Esophagus squamous epithelium (tissue), 5 donors: ENCODE results near the gene FIP1L1. TPM values are rescaled to one million over a fixed set of nuclear protein-coding genes. Genes with fewer than 3 reads are reported as not detected.
"Not testable (repeated sequence)": the region's sequence is repeated elsewhere in the genome, so short reads cannot be mapped to it uniquely, and the experiment has no call there.

Experiments
- DNase-seq: peaks from one replicate; lab custom pipeline; 2025; lab: John Stamatoyannopoulos, UW
- H3K27ac ChIP-seq, 4 donors: fragments of 200-600 bp; sonication (generic); one replicate each; pipeline ENCODE4 v1.5.1; 2016 to 2019; ENCODE audit warnings: mild to moderate bottlenecking in 1 of 4
- H3K27me3 ChIP-seq, 4 donors: fragments of 200-600 bp; sonication (generic); 1 replicate in 3 of 4; 2 replicates in 1 of 4; pipeline versions ENCODE4 v1.5.1 to v1.6.0; 2017 to 2021; ENCODE audit warnings: antibody characterized with exemption in 1 of 4
- H3K36me3 ChIP-seq, 3 donors: fragments of 200-600 bp; sonication (generic); one replicate each; pipeline ENCODE4 v1.5.1; 2016 to 2019
- H3K4me1 ChIP-seq, 3 donors: fragments of 200-600 bp; sonication (generic); one replicate each; pipeline ENCODE4 v1.5.1; 2017 to 2019
- H3K4me3 ChIP-seq, 4 donors: fragments of 200-600 bp; sonication (generic); 1 replicate in 3 of 4; 2 replicates in 1 of 4; pipeline ENCODE4 v1.5.1; 2016 to 2019; ENCODE audit warnings: mild to moderate bottlenecking in 2 of 4, moderate library complexity in 1 of 4
- H3K9me3 ChIP-seq, 3 donors: fragments of 200-600 bp; sonication (generic); one replicate each; pipeline ENCODE4 v1.5.1; 2016 to 2019
- POLR2A ChIP-seq, 4 donors: fragments of 450-650 bp; IDR thresholded peaks; one replicate each; pipeline ENCODE4 v1.6.1; 2017; ENCODE audit warnings: antibody characterized with exemption in 4 of 4, mild to moderate bottlenecking in 4 of 4, moderate library complexity in 3 of 4
- WGBS, 2 donors: methylation state at CpG; one replicate each; pipeline ENCODE4 v1.1.5; 2018; 5-methylcytosine and 5-hydroxymethylcytosine counted together
- intact Hi-C: fragments of 100-400 bp; cut with DNase I; formaldehyde crosslinking; loops from one replicate; pipeline ENCODE4 v1.15.0; 2022
- total RNA-seq, 4 donors: library from RNA; depleted of rRNA; stranded (reverse); fragments of >200 nt; gene quantifications; one replicate each; pipeline ENCODE4 v1.1.0, GENCODE V29; 2016
- TF ChIP-seq, protein P1 (sequence below), 6 experiments: fragments of 450-650 bp in 4 of 6; fragments of 200-600 bp in 2 of 6; sonication (generic) in 2 of 6; IDR thresholded peaks; one replicate each; pipeline ENCODE4 v1.5.1; 2016 to 2019; ENCODE audit warnings: antibody characterized with exemption in 6 of 6, mild to moderate bottlenecking in 4 of 6, moderate library complexity in 4 of 6
- donor health status: DM: yes; HTN: yes; CAD: no.

FIP1L1 gene
- total RNA-seq, 4 donors from 2014 or later = 24.8 to 46.0 (median 32.9) TPM

DNA sequence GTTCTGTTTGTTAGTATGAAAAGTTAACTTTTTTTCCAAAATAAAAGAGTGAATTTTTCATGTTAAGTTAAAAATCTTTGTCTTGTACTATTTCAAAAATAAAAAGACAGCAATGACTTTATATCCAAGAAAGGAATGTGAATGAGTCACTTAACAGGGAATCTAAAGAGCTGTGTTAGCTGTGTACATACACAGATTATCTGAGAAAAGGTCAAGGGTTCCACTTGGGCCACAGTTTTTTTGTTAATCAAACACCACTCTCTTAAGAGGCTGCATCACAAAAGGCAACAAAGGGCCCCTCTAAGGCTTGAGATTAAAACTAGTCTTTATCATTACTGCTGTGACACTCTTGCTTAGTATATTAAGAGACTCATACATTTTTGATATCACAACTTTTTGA lies 82.1 kb downstream of the FIP1L1 start:
- DNase-seq = no peak
- intact Hi-C loops = no loop called here
- Histone ChIP-seq H3K4me1 (no peaks in the 10 kb centered on the region), H3K27me3 (no peaks in the 10 kb centered on the region), H3K9me3 (no peaks in the 10 kb centered on the region), H3K36me3 (peaks cover 4 to 94% (median 8%) of the 10 kb centered on the region in 3 donors), H3K4me3 (no peak overlapping the region), H3K27ac (no peak overlapping the region)
- no peak for TF ChIP-seq POLR2A (IDR thresholded peaks at IDR 0.05)
- TF ChIP-seq, protein P1, sequence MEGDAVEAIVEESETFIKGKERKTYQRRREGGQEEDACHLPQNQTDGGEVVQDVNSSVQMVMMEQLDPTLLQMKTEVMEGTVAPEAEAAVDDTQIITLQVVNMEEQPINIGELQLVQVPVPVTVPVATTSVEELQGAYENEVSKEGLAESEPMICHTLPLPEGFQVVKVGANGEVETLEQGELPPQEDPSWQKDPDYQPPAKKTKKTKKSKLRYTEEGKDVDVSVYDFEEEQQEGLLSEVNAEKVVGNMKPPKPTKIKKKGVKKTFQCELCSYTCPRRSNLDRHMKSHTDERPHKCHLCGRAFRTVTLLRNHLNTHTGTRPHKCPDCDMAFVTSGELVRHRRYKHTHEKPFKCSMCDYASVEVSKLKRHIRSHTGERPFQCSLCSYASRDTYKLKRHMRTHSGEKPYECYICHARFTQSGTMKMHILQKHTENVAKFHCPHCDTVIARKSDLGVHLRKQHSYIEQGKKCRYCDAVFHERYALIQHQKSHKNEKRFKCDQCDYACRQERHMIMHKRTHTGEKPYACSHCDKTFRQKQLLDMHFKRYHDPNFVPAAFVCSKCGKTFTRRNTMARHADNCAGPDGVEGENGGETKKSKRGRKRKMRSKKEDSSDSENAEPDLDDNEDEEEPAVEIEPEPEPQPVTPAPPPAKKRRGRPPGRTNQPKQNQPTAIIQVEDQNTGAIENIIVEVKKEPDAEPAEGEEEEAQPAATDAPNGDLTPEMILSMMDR (IDR thresholded peaks at IDR 0.05) = no peak

DNA sequence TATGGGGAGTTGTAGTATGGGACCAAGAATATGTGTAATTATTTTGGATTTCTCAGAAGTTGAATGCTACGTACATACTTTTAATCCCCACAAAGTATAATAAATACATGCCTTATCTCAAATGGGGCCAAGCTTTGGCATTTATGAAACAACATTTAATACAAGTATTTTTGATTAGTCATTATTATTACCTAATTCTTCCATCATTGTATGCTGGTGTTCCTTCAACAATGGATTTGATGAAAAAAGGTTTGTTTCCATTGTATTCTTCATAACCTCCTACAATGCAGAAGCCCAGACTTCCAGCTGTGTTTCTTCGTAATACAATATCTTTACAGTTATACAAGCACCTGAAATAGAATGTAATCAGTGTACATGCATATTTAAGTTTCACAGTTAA lies 83.8 kb downstream of the FIP1L1 start:
- WGBS, 2 donors = 98% methylated on average over 2 of the region's 2 CpGs

DNA sequence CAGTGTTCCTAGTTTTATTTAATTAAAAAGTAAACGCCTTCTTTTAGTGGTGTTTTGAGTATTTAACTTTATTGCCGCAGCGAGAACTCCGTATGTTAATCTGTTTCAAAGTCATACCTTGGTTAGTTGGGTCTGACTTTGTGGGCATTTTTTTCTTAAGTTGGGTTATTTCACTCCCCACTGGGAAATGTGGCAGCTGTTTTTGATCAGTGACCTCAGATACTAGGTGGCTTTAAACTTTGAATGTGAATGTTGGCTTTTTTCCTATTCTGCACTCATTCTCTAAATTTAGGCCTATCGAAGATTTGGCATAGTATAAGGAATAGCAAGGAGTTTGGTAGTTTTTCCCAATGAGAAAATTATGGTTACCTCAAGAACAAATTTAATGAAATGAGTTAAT lies 85.9 kb downstream of the FIP1L1 start:
- 82 to 89% methylated on average over 5 of the region's 5 CpGs for WGBS, 2 donors

More for the DNA sequence above, 83.8 kb downstream of the FIP1L1 start:
- DNase-seq = no peak
- TF ChIP-seq, protein P1 (IDR thresholded peaks at IDR 0.05) = no peak
- no peak for TF ChIP-seq POLR2A (IDR thresholded peaks at IDR 0.05)
- H3K27ac ChIP-seq = no peak overlapping the region
- H3K9me3 ChIP-seq = peaks cover 0 to 1% (median 0%) of the 10 kb centered on the region in 3 donors
- no peak overlapping the region for H3K4me3 ChIP-seq
- H3K36me3 ChIP-seq = peaks cover 4 to 79% (median 8%) of the 10 kb centered on the region in 3 donors
- no peaks in the 10 kb centered on the region for H3K4me1 ChIP-seq
- no peaks in the 10 kb centered on the region for H3K27me3 ChIP-seq
- intact Hi-C loops = no loop called here

DNA sequence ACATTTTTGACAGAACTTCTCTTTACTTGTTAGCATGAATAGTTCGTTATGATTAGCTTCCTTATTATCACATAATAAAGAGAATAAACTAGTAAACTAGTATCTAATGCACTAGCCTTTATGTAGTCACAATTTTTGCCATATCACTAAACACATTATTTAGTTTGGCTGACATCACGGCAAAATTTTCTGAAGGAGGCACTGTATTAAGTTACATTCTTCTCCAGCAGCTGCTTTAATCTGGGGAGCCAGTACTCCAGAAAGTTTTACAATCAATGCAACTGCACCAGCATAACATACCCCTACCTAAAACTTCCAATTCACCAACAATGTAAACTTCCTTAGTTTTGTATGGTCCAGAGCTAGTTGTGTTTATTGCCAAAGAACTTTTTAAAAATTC lies 87.8 kb downstream of the FIP1L1 start:
- DNase-seq = no peak
- Histone ChIP-seq H3K36me3 (peaks cover 0 to 53% (median 3%) of the 10 kb centered on the region in 3 donors), H3K27me3 (no peaks in the 10 kb centered on the region), H3K9me3 (peaks cover 0 to 12% (median 0%) of the 10 kb centered on the region in 3 donors), H3K27ac (no peak overlapping the region), H3K4me3 (no peak overlapping the region), H3K4me1 (no peaks in the 10 kb centered on the region)
- 82% methylated on average over 2 of the region's 2 CpGs for WGBS, 2 donors
- no peak for TF ChIP-seq POLR2A (IDR thresholded peaks at IDR 0.05)
- TF ChIP-seq, protein P1 (IDR thresholded peaks at IDR 0.05) = no peak
- intact Hi-C loops = no loop called here

More for the DNA sequence above, 85.9 kb downstream of the FIP1L1 start:
- H3K27ac ChIP-seq = no peak overlapping the region
- H3K27me3 ChIP-seq = no peaks in the 10 kb centered on the region
- intact Hi-C loops = no loop called here
- no peak for TF ChIP-seq POLR2A (IDR thresholded peaks at IDR 0.05)
- TF ChIP-seq, protein P1 (IDR thresholded peaks at IDR 0.05) = no peak
- DNase-seq = no peak
- H3K4me1 ChIP-seq = no peaks in the 10 kb centered on the region
- peaks cover 4 to 72% (median 8%) of the 10 kb centered on the region in 3 donors for H3K36me3 ChIP-seq
- H3K9me3 ChIP-seq = peaks cover 0 to 12% (median 0%) of the 10 kb centered on the region in 3 donors
- H3K4me3 ChIP-seq = no peak overlapping the region

DNA sequence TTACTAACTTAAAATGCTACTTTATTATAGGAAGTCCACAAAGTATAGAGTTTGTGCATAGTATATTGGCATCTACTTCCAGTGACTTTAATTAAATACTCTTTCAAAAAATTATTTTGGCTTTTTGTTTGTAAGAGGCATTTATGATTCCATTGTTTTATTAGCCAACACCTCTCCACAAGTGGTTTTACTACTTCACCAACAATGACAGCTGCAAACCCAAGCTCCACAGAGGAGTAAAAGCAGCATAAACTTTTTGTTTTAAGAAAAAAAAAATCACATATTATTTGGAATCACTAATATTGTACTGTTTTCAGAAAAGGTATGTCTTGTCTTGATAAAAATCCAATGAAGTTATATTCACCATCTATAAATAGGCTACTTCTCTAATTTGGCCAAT lies 88.5 kb downstream of the FIP1L1 start:
- intact Hi-C loops = no loop called here
- H3K27me3 ChIP-seq = no peaks in the 10 kb centered on the region
- H3K36me3 ChIP-seq = peaks cover 0 to 46% (median 0%) of the 10 kb centered on the region in 3 donors
- H3K4me1 ChIP-seq = no peaks in the 10 kb centered on the region
- no peak overlapping the region for H3K4me3 ChIP-seq
- TF ChIP-seq, protein P1 (IDR thresholded peaks at IDR 0.05) = no peak
- TF ChIP-seq POLR2A (IDR thresholded peaks at IDR 0.05) = no peak
- peaks cover 0 to 12% (median 0%) of the 10 kb centered on the region in 3 donors for H3K9me3 ChIP-seq
- H3K27ac ChIP-seq = no peak overlapping the region
- no peak for DNase-seq

DNA sequence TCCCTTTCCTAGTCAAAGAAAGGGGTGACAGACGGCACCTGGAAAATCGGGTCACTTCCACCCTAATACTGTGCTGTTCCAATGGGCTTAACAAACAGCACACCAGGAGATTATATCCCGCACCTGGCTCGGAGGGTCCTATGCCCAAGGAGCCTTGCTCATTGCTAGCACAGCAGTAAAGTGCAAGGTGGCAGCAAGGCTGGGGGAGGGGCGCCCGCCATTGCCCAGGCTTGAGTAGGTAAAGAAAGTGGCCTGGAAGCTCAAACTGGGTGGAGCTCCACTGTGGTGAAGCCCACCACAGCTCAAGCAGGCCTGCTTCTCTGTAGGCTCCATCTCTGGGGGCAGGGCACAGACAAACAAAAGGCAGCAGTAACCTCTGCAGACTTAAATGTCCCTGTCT lies 89.1 kb downstream of the FIP1L1 start:
- H3K4me1 ChIP-seq, H3K4me3 ChIP-seq, DNase-seq, H3K27ac ChIP-seq, intact Hi-C loops, H3K27me3 ChIP-seq: not testable (repeated sequence)
- WGBS, 2 donors = 94% methylated on average over 4 of the region's 6 CpGs; no CpG with 5 or more reads in 1 of the 2 donors
- H3K36me3 ChIP-seq = peaks cover 0 to 40% (median 0%) of the 10 kb centered on the region in 3 donors
- peaks cover 0 to 12% (median 0%) of the 10 kb centered on the region in 3 donors for H3K9me3 ChIP-seq
